SHP77 (cell line): ENCODE results near the gene ABLIM3.

Experiments used
- DNase-seq, 2 experiments: peaks; one replicate each; lab custom pipeline; 2025; lab: John Stamatoyannopoulos, UW

ABLIM3 gene

GRCh38 chr5:149282027-149282965, 141.0 kb downstream of the ABLIM3 start:
- no peak for DNase-seq

- no peak for DNase-seq
These were observed 141.7 kb downstream of the ABLIM3 start for GRCh38 chr5:149282966-149283332.

- peak; percentile 58 to 66 for DNase-seq
These were observed 142.6 kb downstream of the ABLIM3 start for GRCh38 chr5:149283626-149284480.

GRCh38 chr5:149284501-149284900, 143.2 kb downstream of the ABLIM3 start:
- no peak for DNase-seq

- DNase-seq, result no peak
These were observed 143.9 kb downstream of the ABLIM3 start for GRCh38 chr5:149285153-149285552.

GRCh38 chr5:149288436-149288835, 147.1 kb downstream of the ABLIM3 start:
- no peak for DNase-seq

GRCh38 chr5:149289301-149289700, 148.0 kb downstream of the ABLIM3 start:
- no peak for DNase-seq

GRCh38 chr5:149294872-149295829, 153.9 kb downstream of the ABLIM3 start:
- no peak for DNase-seq

GRCh38 chr5:149297340-149298025, 156.2 kb downstream of the ABLIM3 start:
- DNase-seq, result no peak

GRCh38 chr5:149298163-149298562, 156.9 kb downstream of the ABLIM3 start:
- no peak for DNase-seq

- no peak for DNase-seq
These were observed 157.6 kb downstream of the ABLIM3 start for GRCh38 chr5:149298842-149299404.

GRCh38 chr5:149299451-149300054, 158.3 kb downstream of the ABLIM3 start:
- no peak for DNase-seq

- DNase-seq, result no peak
These were observed 159.1 kb downstream of the ABLIM3 start for GRCh38 chr5:149300441-149300840.

GRCh38 chr5:149301049-149301743, 159.9 kb downstream of the ABLIM3 start:
- DNase-seq, result no peak

- no peak for DNase-seq
These were observed 160.6 kb downstream of the ABLIM3 start for GRCh38 chr5:149301744-149302380.

- no peak for DNase-seq
These were observed 161.3 kb downstream of the ABLIM3 start for GRCh38 chr5:149302641-149303040.

GRCh38 chr5:149303210-149303609, 161.9 kb downstream of the ABLIM3 start:
- DNase-seq, result no peak

- DNase-seq, result no peak
These were observed 163.1 kb downstream of the ABLIM3 start for GRCh38 chr5:149304195-149305078.
